Astrocyte of the spinal cord (primary cell): Measurements from ENCODE around the gene CACNB4.

ENCODE experiments used
- DNase-seq: peaks from one replicate; pipeline ENCODE4 v3.0.0; 2011; ENCODE audit warnings: low read depth, low spot score
- H3K4me3 ChIP-seq: 2 replicates; pipeline ENCODE4 v1.5.1; 2011; ENCODE audit warnings: low read depth, mild to moderate bottlenecking, low read length, moderate library complexity
- in situ Hi-C: cut with HindIII; loops from 2 replicates; pipeline ENCODE4 v1.10.0; 2017; ENCODE audit warnings: low sequenced_read_pairs
- TF ChIP-seq, protein P1 (sequence below): IDR thresholded peaks from 2 replicates; pipeline ENCODE4 v1.5.1; 2012; ENCODE audit warnings: low read depth, mild to moderate bottlenecking, low read length, inconsistent platforms

Gene CACNB4

DNA sequence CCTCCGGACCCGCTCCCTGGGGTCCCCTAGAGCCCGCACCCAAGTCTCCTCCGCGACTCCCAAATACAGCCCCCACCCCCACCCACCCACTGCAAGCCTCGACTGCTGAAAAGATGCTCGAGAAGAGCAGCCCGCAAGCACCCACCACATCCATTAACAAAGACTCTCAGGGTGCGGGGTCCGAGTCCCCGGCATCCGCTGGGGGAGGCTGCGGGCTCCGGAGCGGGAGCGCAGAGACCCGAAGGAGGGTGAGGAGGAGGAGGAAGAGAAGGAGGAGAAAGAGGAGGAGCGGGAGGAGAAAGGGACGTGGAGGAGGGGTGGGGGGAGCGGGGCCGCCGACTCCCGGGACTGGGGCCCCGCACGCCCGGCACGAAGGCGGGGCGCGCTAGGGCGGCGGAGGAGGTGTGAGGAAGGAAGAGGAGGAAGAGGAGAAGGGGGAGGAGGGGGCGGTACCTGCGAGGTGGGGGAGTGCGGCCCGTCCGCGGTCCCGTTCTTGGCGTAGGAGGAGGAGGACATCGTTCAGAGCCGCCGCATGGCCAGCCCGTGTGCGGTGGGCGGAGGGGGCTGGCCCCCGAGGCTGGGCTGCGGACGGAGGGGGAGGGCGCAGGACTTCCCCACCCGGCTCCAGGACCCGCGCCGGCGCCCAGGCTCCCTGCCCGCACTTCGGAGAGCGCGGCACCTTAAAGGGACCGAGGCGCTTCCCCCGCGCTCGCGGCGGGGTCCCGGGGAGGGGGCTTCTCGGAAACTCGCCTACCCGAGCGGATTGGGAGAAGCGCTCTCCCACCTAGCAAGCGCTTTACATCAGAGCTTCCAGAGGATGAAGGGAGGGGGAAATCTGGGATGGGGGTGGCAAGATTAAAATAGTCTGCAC, at the start of gene CACNB4:
Gene CACNB4, minus strand, starts transcription at position 549 of the 871 bp plus-strand sequence.
- TF ChIP-seq, protein P1, sequence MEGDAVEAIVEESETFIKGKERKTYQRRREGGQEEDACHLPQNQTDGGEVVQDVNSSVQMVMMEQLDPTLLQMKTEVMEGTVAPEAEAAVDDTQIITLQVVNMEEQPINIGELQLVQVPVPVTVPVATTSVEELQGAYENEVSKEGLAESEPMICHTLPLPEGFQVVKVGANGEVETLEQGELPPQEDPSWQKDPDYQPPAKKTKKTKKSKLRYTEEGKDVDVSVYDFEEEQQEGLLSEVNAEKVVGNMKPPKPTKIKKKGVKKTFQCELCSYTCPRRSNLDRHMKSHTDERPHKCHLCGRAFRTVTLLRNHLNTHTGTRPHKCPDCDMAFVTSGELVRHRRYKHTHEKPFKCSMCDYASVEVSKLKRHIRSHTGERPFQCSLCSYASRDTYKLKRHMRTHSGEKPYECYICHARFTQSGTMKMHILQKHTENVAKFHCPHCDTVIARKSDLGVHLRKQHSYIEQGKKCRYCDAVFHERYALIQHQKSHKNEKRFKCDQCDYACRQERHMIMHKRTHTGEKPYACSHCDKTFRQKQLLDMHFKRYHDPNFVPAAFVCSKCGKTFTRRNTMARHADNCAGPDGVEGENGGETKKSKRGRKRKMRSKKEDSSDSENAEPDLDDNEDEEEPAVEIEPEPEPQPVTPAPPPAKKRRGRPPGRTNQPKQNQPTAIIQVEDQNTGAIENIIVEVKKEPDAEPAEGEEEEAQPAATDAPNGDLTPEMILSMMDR, result no peak
- in situ Hi-C loops, result no loop called here
- DNase-seq, result no peak
- peak within 1 kb of the TSS; percentile 45 for H3K4me3 ChIP-seq

GRCh38 chr2:152134488-152135280, 35.8 kb upstream of the CACNB4 start:
- DNase-seq, result peak; percentile 29
- TF ChIP-seq, protein P1, result no peak
- in situ Hi-C loops, result no loop called here
- no peak overlapping the region for H3K4me3 ChIP-seq

DNA sequence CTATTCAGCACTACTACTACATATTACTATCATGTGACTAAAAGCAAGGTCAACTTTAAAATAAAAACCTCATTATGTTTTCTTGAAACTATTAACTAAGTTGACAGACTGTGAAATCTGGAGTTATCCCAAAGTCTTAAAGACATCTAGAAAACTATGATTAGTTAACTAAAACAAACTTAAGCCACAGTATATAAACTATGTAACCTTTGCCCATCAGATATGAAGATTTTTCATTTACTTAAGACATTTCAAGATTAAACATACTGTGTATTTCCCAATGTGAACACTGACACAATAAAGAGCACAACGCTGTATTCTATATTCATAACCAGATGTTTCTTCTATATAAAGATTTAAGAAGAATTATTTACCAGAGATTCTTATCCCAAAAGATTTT, 33.5 kb upstream of the CACNB4 start:
- H3K4me3 ChIP-seq, result no peak overlapping the region
- DNase-seq, result no peak
- in situ Hi-C loops, result no loop called here
- TF ChIP-seq, protein P1, result no peak

DNA sequence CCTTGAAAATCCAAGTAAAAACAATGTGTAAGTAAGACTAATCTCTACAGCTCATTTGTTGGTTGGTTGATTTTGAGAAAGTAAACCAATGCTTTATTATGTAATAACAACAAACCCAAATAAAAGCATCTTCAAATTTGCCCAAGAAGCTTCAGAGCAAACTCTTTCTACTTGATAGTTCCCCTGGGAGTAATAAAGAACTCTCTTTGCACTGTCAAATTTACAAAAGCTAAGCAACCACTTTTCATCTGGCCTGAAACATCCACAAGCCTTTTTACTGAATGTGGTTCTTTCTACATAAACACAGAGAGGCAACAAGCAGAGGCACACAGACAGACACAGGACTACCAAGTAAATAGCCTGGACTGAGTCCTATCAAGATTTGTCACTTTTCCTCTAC, 28.8 kb upstream of the CACNB4 start:
- TF ChIP-seq, protein P1, result no peak
- DNase-seq, result no peak

GRCh38 chr2:152126664-152127063, 27.8 kb upstream of the CACNB4 start:
- H3K4me3 ChIP-seq, result no peak overlapping the region
- no peak for DNase-seq
- TF ChIP-seq, protein P1, result no peak
- in situ Hi-C loops, result no loop called here

More for the DNA sequence above, 28.8 kb upstream of the CACNB4 start:
- no peak overlapping the region for H3K4me3 ChIP-seq
- in situ Hi-C loops, result no loop called here

DNA sequence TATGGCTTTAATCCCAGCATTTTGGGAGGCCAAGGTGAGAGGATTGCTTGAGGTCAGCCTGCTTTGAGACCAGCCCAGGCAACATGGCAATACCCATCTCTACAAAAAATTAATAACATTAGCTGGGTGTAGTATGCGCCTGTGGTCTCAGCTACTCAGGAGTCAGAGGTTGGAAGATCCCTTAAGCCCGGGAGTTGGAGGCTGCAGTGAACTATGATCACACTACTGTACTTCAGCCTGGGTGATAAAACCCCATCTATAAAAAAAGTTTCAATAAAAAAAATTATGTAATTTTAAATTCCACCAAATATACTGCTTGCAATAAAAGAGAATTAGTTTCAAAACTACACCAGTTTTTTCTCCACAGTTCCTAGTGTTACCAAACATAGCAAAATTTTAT, 23.3 kb upstream of the CACNB4 start:
- in situ Hi-C loops, result no loop called here
- no peak overlapping the region for H3K4me3 ChIP-seq
- no peak for DNase-seq
- TF ChIP-seq, protein P1, result no peak
